Activated CD4-positive, alpha-beta T cell treated with anti-CD3 and anti-CD28 coated beads for 48 hours (primary cell): ENCODE measurements around the gene NR1I2.

Experiments
- DNase-seq: peaks from one replicate; pipeline ENCODE4 v3.0.0-alpha.2; 2020

NR1I2 gene

DNA sequence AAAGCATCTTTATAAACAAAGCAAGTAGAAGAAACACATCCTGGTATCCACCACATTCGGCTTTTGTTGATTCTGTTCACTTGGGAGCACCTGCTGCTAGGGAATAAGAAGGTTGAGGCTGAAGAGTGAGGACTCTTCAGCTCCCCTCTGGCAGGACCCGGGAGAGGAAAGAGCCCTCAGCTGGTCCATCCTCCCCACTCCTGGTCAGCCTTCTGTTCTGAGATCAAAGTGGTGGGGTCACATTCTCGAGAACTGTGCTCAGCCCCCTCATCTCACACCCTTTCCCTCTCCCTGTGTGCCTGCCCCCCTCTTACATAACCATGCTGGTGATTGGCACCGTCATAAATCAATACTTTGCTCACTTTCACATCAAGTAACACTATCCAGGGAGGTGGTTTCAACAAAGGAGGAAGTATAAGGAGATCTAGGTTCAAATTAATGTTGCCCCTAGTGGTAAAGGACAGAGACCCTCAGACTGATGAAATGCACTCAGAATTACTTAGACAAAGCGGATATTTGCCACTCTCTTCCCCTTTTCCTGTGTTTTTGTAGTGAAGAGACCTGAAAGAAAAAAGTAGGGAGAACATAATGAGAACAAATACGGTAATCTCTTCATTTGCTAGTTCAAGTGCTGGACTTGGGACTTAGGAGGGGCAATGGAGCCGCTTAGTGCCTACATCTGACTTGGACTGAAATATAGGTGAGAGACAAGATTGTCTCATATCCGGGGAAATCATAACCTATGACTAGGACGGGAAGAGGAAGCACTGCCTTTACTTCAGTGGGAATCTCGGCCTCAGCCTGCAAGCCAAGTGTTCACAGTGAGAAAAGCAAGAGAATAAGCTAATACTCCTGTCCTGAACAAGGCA lies at the start of gene NR1I2:
NR1I2 (plus strand) TSS at position 772 of the 869 bp plus-strand sequence.
- DNase-seq, result no peak

DNA sequence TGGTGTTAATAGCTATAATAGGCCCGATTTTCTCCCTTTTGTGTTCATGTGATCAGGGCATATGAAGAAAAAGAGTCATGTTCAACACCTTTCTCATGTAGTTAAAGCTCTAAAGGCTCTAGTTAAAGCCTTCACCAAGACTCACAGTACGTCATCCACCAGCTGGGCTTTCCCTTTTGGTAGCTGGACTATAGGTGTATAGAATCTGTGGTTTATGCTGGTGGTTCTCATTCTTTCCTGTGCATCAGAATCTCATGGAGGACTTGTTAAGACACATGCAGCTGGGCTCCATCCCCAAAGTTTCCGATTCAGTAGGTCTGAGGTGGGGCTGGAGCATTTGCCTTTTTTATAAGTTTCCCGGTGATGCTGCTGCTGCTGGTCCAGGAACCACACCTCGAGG lies 48.1 kb upstream of the NR1I2 start:
- DNase-seq, result no peak

DNA sequence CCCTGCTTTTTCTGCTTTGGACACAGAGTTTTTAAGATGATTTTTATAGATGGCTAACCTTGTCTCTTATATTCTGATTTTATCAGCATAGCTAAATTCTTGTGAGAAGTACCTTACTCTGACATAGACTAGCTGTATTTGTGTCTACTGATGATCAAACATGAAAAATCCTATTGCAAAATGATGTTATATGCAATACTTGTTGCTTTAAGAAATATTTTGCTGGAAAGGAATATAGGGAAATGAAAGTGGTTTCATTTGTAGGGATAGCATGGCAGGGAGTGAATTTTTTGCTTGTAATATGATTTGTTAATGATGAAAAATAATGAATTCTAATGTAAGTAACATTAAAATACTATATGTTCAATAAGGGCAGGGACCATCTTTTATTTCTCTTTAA lies 43.2 kb upstream of the NR1I2 start:
- DNase-seq, result no peak

DNA sequence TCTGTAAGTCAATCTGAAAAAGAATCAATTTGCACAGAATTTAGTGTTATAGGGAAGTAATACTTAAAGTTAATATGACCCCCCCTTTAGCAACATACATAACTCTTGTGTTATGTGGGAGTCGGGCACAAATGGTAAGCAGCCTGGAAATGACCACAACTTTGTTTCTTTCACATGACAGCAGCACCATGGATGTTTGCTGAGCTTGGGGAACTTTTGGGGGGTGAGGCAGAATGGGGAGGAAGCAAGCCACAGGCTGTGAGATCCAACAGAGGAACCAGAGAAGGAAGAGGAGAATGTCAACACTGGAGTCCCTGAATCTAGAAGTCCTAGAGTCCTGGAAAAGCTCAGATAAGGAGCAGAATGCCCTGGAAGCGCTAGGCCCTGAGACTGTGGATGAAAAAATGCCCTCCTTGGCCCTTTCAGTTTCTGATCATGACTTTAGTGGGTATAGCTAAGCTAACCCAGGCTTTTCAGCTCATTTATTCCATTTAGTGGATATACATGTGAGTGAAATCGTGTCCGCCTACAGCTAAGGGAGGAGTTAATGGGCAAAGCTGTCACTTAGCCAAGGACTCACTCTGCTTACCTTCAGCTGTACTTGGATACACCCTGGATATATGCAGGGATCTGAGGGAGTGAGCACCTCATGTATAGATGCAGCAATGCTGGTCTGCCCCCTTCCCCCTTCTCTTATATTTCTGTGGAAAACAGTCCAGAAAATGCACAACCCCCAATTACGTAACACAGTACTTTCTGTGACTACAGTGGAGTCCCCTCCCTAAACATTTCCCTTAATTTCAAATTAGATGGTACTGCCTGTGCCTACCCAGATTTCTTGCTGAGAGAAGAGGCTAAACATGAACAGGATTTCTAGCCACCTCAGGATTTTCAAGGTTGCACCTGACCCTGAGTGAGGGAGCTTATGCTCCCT lies 40.0 kb upstream of the NR1I2 start:
- no peak for DNase-seq

DNA sequence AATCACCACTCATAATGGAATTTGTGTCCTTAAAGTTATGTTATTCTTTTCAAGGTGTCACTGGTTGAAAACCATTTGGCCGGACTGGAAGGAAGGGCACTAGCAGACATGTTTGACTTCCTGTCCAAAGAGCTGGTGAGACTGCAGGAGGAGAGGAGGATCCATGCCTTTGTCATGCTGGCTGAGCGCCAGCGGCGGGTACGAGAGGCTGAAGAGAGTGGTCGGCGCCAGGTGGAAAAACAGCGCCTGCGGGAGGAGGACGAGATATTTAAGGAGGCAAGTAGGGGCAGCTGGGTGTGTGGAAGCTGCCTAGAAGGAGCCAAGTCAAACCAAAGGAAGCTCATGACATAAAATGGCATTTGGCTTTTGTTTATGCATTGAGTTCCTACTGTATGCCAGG lies 38.0 kb upstream of the NR1I2 start:
- no peak for DNase-seq

GRCh38 chr3:119745942-119746341 lies 36.0 kb upstream of the NR1I2 start:
- no peak for DNase-seq

- no peak for DNase-seq
Observed at GRCh38 chr3:119746423-119746822, 35.5 kb upstream of the NR1I2 start.

DNA sequence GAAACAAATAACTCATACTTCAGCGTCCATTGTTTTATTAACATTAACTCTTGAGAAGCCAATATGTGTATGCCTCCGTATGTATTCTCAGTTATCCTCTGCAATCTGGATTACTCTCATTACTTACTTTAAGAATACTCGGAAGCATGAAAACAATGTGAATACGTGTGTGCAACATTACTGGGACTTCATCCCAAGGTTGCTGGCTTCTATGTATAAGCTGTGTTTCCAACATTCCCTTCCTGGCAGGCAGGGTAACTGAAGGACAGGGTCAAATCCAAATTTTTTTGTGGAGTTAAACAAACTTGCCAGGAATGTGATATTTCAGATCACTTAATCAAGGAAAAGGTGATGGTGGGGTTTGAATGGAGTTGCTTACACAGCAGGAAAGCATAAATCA lies 34.5 kb upstream of the NR1I2 start:
- no peak for DNase-seq

GRCh38 chr3:119748991-119749390 lies 32.9 kb upstream of the NR1I2 start:
- no peak for DNase-seq

DNA sequence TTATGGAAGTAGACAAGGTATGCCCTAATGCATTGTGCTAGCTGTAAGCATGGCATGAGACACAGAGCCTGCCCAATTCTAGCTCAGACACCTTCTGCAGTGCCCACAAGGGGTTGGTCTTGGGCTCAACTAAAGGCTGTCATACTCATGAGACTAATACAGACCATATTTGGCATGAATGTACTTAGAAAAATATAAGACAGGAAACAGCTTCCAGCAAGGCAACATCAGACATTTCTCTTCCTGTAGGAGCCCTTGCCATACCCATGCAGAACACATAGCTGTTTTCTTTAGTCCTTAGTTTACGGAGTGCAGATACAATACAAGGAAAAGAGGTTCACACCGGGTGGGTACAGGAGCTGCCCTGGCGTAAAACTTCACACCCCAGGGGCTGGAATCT lies 30.5 kb upstream of the NR1I2 start:
- no peak for DNase-seq

DNA sequence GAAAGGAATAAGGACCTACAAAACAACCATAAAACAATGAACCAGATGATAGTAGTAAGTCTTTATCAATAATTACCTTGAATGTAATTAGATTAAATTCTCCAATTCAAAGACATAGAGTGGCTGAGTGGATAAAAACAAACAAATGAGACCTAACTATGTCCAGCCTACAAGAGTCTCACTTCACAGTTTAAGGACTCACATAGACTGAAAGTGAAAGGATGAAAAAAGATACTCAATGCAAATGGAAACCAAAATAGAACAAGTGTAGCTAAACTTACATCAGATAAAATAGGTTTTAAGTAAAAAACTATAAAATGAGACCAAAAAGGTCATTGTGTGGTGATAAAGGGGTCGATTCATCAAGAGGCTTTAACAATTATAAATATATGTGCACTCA lies 21.9 kb upstream of the NR1I2 start:
- no peak for DNase-seq

GRCh38 chr3:119762876-119763275 lies 19.0 kb upstream of the NR1I2 start:
- no peak for DNase-seq

GRCh38 chr3:119763466-119763865 lies 18.4 kb upstream of the NR1I2 start:
- DNase-seq, result no peak

DNA sequence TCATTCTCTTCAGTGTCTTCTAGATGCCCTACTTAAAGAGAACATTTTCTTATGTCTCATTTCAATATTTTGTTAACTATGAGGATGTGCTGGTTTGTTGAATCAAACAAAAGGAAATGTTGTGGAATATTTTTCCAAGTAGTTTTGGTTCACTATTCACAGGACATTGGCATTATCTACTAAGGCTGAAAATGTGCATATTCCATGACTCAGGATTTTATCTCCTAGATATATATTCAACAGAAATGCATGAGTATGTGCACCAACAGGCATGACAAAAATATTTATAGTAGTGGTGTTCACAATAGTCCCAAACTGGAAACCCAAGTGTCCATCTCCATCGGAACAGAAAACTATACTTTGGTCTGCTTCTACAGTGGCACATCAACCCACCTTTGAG lies 16.7 kb upstream of the NR1I2 start:
- DNase-seq, result no peak

GRCh38 chr3:119767936-119768601 lies 13.8 kb upstream of the NR1I2 start:
- no peak for DNase-seq

GRCh38 chr3:119768668-119769393 lies 13.1 kb upstream of the NR1I2 start:
- DNase-seq, result no peak

DNA sequence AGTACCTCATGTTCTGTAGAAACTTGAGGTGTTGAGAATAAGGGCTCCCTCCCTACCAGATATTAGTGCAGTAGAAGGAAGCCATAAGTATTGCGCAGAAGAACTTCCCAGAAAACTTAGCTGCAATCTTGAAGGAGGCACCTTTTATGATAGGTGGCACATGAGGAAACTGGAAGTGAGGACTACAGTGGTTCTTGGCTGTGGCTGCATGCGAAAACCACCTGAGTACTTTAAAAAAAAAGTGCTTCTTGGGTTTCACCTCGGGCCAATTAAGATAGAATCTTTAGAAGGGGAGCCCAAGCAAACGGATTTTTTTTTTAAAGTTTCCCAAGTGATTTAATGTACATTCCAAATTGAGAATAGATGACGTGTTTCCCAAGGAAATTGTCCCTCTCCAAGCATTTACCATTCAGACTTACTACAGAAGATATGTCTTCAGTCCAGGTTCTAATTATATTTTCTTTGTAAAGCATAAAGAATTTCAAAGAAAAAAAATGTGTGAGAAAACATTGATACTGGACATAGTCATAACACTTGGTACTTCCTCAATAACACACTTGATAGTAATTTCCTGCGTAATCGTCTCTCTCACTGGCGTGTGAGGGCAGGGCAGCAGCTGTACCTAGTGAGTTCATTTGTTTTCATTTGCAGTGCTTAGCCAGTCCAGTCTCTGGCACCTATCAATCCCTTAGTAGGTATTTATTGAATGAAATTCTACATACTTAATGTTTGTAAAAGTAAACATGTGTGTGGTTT lies 12.3 kb upstream of the NR1I2 start:
- no peak for DNase-seq

GRCh38 chr3:119774444-119774843 lies 7.5 kb upstream of the NR1I2 start:
- no peak for DNase-seq

DNA sequence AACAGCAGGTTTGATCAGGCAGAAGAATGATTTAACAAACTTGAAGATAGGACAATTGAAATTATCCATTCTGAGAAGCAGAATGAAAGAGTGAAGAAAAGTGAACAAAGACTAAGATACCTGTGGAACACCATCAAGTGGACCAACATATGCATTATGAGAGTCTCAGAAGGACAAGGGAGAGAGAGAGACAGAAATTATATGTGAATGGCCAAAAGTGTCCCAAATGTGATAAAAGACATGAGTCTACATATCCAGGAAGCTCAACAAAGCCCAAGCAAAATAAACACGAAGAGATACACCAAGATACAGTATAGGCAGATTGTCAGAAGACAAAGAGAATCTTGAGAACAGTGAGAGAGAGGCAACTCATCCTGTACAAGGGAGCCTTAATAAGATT lies 5.6 kb upstream of the NR1I2 start:
- DNase-seq, result no peak

- no peak for DNase-seq
Observed at GRCh38 chr3:119778176-119778575, 3.7 kb upstream of the NR1I2 start.

GRCh38 chr3:119778811-119779210 lies 3.1 kb upstream of the NR1I2 start:
- DNase-seq, result no peak
